Calu3 (cell line): Measurements from ENCODE around the gene ABR. TPM values are rescaled to one million over a fixed set of nuclear protein-coding genes. Genes with fewer than 3 reads are reported as not detected.

Experiments
- BruUV-seq: library from RNA; stranded (reverse); fragments of 400-500 nt; replicated peaks from 2 replicates; lab custom pipeline; 2021; lab: Mats Ljungman, UMichigan
- CTCF ChIA-PET: fragments of 300-600 bp; sonication (Branson Sonifier 250); formaldehyde crosslinking; loops from one replicate; lab custom pipeline; 2022; ENCODE audit warnings: antibody characterized with exemption; lab: Charles Lee
- DNase-seq: peaks from one replicate; pipeline ENCODE4 v3.0.0; 2022
- H3K27ac Mint-ChIP-seq: one replicate; pipeline ENCODE4 v1.8.0; 2022; ENCODE audit warnings: mixed read lengths; ENCODE audit not compliant: unreplicated experiment
- H3K27me3 Mint-ChIP-seq: one replicate; pipeline ENCODE4 v1.8.0; 2022; ENCODE audit warnings: mixed read lengths; ENCODE audit not compliant: unreplicated experiment
- H3K36me3 Mint-ChIP-seq: one replicate; pipeline ENCODE4 v1.8.0; 2022; ENCODE audit warnings: mild to moderate bottlenecking, moderate library complexity, mixed read lengths; ENCODE audit not compliant: insufficient read depth, unreplicated experiment
- H3K4me1 Mint-ChIP-seq: one replicate; pipeline ENCODE4 v1.8.0; 2022; ENCODE audit warnings: mild to moderate bottlenecking, low read depth, mixed read lengths; ENCODE audit not compliant: unreplicated experiment
- H3K4me3 Mint-ChIP-seq: one replicate; pipeline ENCODE4 v1.8.0; 2022; ENCODE audit warnings: mild to moderate bottlenecking, low read depth, moderate library complexity, mixed read lengths; ENCODE audit not compliant: unreplicated experiment
- H3K9me3 Mint-ChIP-seq: one replicate; pipeline ENCODE4 v1.8.0; 2022; ENCODE audit warnings: low read depth, mixed read lengths; ENCODE audit not compliant: unreplicated experiment
- CTCF ChIP-seq: fragments of 200-600 bp; IDR thresholded peaks from one replicate; pipeline ENCODE4 v1.8.0; 2022; ENCODE audit warnings: antibody characterized with exemption; ENCODE audit not compliant: unreplicated experiment
- intact Hi-C: fragments of 100-400 bp; cut with micrococcal nuclease; formaldehyde crosslinking; loops from one replicate; pipeline ENCODE4 v1.10.0; 2022; ENCODE audit not compliant: unreplicated experiment
- total RNA-seq: library from RNA; stranded (reverse); gene quantifications from 2 replicates; pipeline ENCODE4 v1.2.3, GENCODE V29; 2022

The ABR gene
- total RNA-seq, 1 experiment from 2014 or later, result 92.7 TPM

GRCh38 chr17:1004769-1005295, 174.9 kb downstream of the ABR start:
- no peak for DNase-seq
- CTCF ChIA-PET, result no interaction called here
- Mint-ChIP-seq H3K27ac (peak overlapping the region; percentile 52), H3K4me3 (no peak overlapping the region), H3K4me1 (no peaks in the 10 kb centered on the region), H3K9me3 (no peaks in the 10 kb centered on the region), H3K36me3 (peaks cover 57% of the 10 kb centered on the region), H3K27me3 (no peaks in the 10 kb centered on the region)
- intact Hi-C loops, result no loop called here
- BruUV-seq, result no TSS peak
- TF ChIP-seq CTCF, result no peak

GRCh38 chr17:1003972-1004768, 175.6 kb downstream of the ABR start:
- Mint-ChIP-seq H3K27ac (no peak overlapping the region), H3K27me3 (no peaks in the 10 kb centered on the region), H3K4me1 (no peaks in the 10 kb centered on the region), H3K9me3 (no peaks in the 10 kb centered on the region), H3K4me3 (no peak overlapping the region), H3K36me3 (peaks cover 62% of the 10 kb centered on the region)
- no peak for DNase-seq
- CTCF ChIA-PET, result no interaction called here
- TF ChIP-seq CTCF, result no peak
- intact Hi-C loops, result no loop called here
- no TSS peak for BruUV-seq

- intact Hi-C loops, result no loop called here
- H3K36me3 Mint-ChIP-seq, result peaks cover 65% of the 10 kb centered on the region
- DNase-seq, result no peak
- peaks cover under 1% of the 10 kb centered on the region for H3K4me1 Mint-ChIP-seq
- no peak for TF ChIP-seq CTCF
- no peak overlapping the region for H3K4me3 Mint-ChIP-seq
- CTCF ChIA-PET, result no interaction called here
- TSS peak; percentile 46 for BruUV-seq
- no peaks in the 10 kb centered on the region for H3K9me3 Mint-ChIP-seq
- H3K27me3 Mint-ChIP-seq, result no peaks in the 10 kb centered on the region
- no peak overlapping the region for H3K27ac Mint-ChIP-seq
These were observed 176.2 kb downstream of the ABR start for GRCh38 chr17:1003633-1003971.

GRCh38 chr17:1002771-1003555, 176.8 kb downstream of the ABR start:
- Mint-ChIP-seq H3K27me3 (no peaks in the 10 kb centered on the region), H3K9me3 (no peaks in the 10 kb centered on the region), H3K27ac (peak overlapping the region; percentile 40), H3K36me3 (peaks cover 62% of the 10 kb centered on the region), H3K4me1 (peaks cover 7% of the 10 kb centered on the region), H3K4me3 (no peak overlapping the region)
- BruUV-seq, result no TSS peak
- no peak for DNase-seq
- TF ChIP-seq CTCF, result no peak
- CTCF ChIA-PET, result interaction anchor here (0.6 kb wide), 1 partner anchor 77 kb away, joined by 4 read pairs; no protein-coding TSS in a partner anchor
- intact Hi-C loops, result no loop called here
